Body of pancreas (tissue), 4 donors: ENCODE data around the gene LTK.
"Not testable (repeated sequence)": the region's sequence is repeated elsewhere in the genome, so short reads cannot be mapped to it uniquely, and the experiment has no call there.

ENCODE experiments used
- CTCF ChIP-seq, 7 experiments: fragments of 450-650 bp in 4 of 7; fragments of 200-600 bp in 3 of 7; sonication (generic) in 3 of 7; IDR thresholded peaks; one replicate each; pipeline ENCODE4 v1.5.1; 2016 to 2019; ENCODE audit warnings: antibody characterized with exemption in 7 of 7
- POLR2A ChIP-seq, 3 donors: fragments of 450-650 bp; IDR thresholded peaks; one replicate each; pipeline ENCODE4 v1.6.1; 2016; ENCODE audit warnings: antibody characterized with exemption in 3 of 3, mild to moderate bottlenecking in 2 of 3

GRCh38 chr15:41469644-41470043 is 44.0 kb downstream of the LTK start:
- not testable (repeated sequence) for TF ChIP-seq CTCF, POLR2A (IDR thresholded peaks at IDR 0.05)
